Liver (tissue), 9 donors: ENCODE measurements around the gene IQCK. TPM values are rescaled to one million over a fixed set of nuclear protein-coding genes. Genes with fewer than 3 reads are reported as not detected.

Experiments used
- DNase-seq: peaks from one replicate; pipeline ENCODE4 v3.0.0-alpha.2; 2017; ENCODE audit warnings: low spot score
- H3K27ac ChIP-seq, 2 donors: one replicate each; pipeline ENCODE4 v1.7.0; 2013; ENCODE audit warnings: inconsistent platforms in 2 of 2, low read length in 2 of 2, control low read depth in 1 of 2, low read depth in 1 of 2, mild to moderate bottlenecking in 1 of 2
- H3K27me3 ChIP-seq, 4 donors: one replicate each; pipeline versions ENCODE4 v1.6.1 to v1.7.0; 2013; ENCODE audit warnings: low read length in 3 of 4, inconsistent platforms in 1 of 4, mild to moderate bottlenecking in 1 of 4, moderate library complexity in 1 of 4; ENCODE audit not compliant: control insufficient read depth in 4 of 4, insufficient read depth in 4 of 4
- H3K36me3 ChIP-seq, 4 donors: one replicate each; pipeline versions ENCODE4 v1.6.1 to v1.7.0; 2013; ENCODE audit warnings: low read length in 3 of 4, mild to moderate bottlenecking in 3 of 4, low read depth in 1 of 4, moderate library complexity in 1 of 4; ENCODE audit not compliant: control insufficient read depth in 4 of 4, insufficient read depth in 3 of 4
- H3K4me1 ChIP-seq, 4 donors: one replicate each; pipeline versions ENCODE4 v1.6.1 to v1.7.0; 2013; ENCODE audit warnings: low read length in 3 of 4, mild to moderate bottlenecking in 3 of 4, moderate library complexity in 1 of 4; ENCODE audit not compliant: control insufficient read depth in 4 of 4, insufficient read depth in 4 of 4
- H3K4me3 ChIP-seq, 3 donors: one replicate each; pipeline versions ENCODE4 v1.6.1 to v1.7.0; 2013; ENCODE audit warnings: low read length in 3 of 3, control low read depth in 1 of 3, low read depth in 1 of 3, mild to moderate bottlenecking in 1 of 3
- H3K9ac ChIP-seq, 2 donors: one replicate each; pipeline ENCODE4 v1.7.0; 2013; ENCODE audit warnings: low read length in 2 of 2, mild to moderate bottlenecking in 2 of 2, moderate library complexity in 2 of 2, control low read depth in 1 of 2, low read depth in 1 of 2
- H3K9me3 ChIP-seq, 4 donors: one replicate each; pipeline versions ENCODE4 v1.6.1 to v1.7.0; 2013; ENCODE audit warnings: low read length in 3 of 4; ENCODE audit not compliant: control insufficient read depth in 4 of 4
- FOXA1 ChIP-seq: IDR thresholded peaks from 2 replicates; pipeline ENCODE4 v1.6.1; 2016; ENCODE audit warnings: antibody characterized with exemption
- GABPA ChIP-seq, 2 donors: IDR thresholded peaks in 1 of 2; conservative IDR thresholded peaks in 1 of 2; 2 replicates each; pipeline ENCODE4 v1.6.1; 2016; ENCODE audit warnings: antibody characterized with exemption in 2 of 2, mild to moderate bottlenecking in 1 of 2, moderate library complexity in 1 of 2
- HNF4A ChIP-seq, 2 donors: conservative IDR thresholded peaks; 2 replicates each; pipeline ENCODE4 v1.6.1; 2016; ENCODE audit warnings: antibody characterized with exemption in 2 of 2, mild to moderate bottlenecking in 2 of 2
- HNF4G ChIP-seq: IDR thresholded peaks from 2 replicates; pipeline ENCODE4 v1.6.1; 2016; ENCODE audit warnings: antibody characterized with exemption
- JUND ChIP-seq, 2 donors: IDR thresholded peaks; 2 replicates each; pipeline ENCODE4 v1.6.1; 2016; ENCODE audit warnings: antibody characterized with exemption in 2 of 2
- NR2F2 ChIP-seq: IDR thresholded peaks from 2 replicates; pipeline ENCODE4 v1.6.1; 2016; ENCODE audit warnings: antibody characterized with exemption
- RAD21 ChIP-seq, 2 donors: IDR thresholded peaks; 2 replicates each; pipeline ENCODE4 v1.6.1; 2016; ENCODE audit warnings: antibody characterized with exemption in 2 of 2, mild to moderate bottlenecking in 2 of 2
- RXRA ChIP-seq, 2 donors: IDR thresholded peaks; 2 replicates each; pipeline ENCODE4 v1.6.1; 2017 to 2018; ENCODE audit warnings: antibody characterized with exemption in 2 of 2, mild to moderate bottlenecking in 1 of 2
- SP1 ChIP-seq: IDR thresholded peaks from 2 replicates; pipeline ENCODE4 v1.6.1; 2018; ENCODE audit warnings: antibody characterized with exemption, mild to moderate bottlenecking
- YY1 ChIP-seq: IDR thresholded peaks from 2 replicates; pipeline ENCODE4 v1.6.1; 2016; ENCODE audit warnings: antibody characterized with exemption, mild to moderate bottlenecking
- WGBS: extraction: QIAGEN DNeasy Blood & Tissue Kit; methylation state at CpG from one replicate; pipeline ENCODE4 v1.1.7; 2013; 5-methylcytosine and 5-hydroxymethylcytosine counted together
- polyA plus RNA-seq, 2 donors: library from polyadenylated mRNA; stranded (reverse) in 1 of 2; unstranded in 1 of 2; fragments of 200-250 nt in 1 of 2; fragments of >200 nt in 1 of 2; fragmentation: Nextera tagmentation in 1 of 2; extraction: Ambion mirVana in 1 of 2; gene quantifications; one replicate each; pipeline versions ENCODE4 v1.2.1 to v1.2.3, GENCODE V29; 2013 to 2015
- total RNA-seq, 2 donors: library from RNA; depleted of rRNA; stranded (reverse); fragments of >200 nt; gene quantifications; one replicate each; pipeline ENCODE4 v1.2.3, GENCODE V29; 2014
- TF ChIP-seq, protein P1 (sequence below): IDR thresholded peaks from 2 replicates; pipeline ENCODE4 v1.6.1; 2016; ENCODE audit warnings: antibody characterized with exemption, mild to moderate bottlenecking
- TF ChIP-seq, protein P2 (sequence below): fragments of 150-350 bp; IDR thresholded peaks from 2 replicates; pipeline ENCODE4 v1.5.1; 2017; ENCODE audit warnings: improper control_type of control experiment, low read depth, low read length; ENCODE audit not compliant: missing input control
- donor health status: healthy.
- donor health status: healthy.
- donor health status: healthy.
- donor health status: healthy.
- donor health status: healthy.

Gene IQCK
- total and polyA plus RNA-seq, 4 donors = 2.1 to 4.4 (median 2.9) TPM

DNA sequence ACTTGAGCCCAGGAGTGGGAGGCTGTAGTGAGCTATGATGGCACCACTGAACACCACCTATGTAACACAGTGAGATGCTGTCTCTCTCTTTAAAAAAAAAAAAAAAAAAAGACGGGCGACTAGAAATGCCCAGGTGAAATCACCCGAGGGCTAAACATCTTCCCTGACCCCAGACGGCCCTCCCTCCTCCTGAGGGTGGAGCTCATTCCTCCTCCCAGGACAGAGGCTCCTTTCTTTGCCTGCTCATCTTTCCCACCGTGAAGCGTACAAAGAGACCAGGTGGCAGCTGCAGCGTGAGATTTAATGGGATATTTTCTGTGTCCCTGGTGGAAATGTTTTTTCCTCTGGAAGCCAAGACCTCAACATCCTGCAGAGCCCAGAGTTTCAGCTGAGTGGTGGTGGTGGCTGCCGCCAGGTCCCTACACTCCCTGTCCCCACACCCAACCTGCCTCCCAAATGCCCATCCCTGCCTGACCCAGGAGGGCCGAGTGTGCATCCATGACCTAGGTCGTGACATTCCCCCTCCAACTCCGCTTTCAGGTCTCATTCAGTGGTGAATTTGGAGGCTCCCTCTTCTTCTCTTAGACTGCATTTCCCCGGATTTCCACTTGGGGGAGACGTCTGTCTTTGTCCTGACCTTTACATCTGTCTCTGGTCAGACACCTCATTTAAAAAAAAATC is 181.0 kb downstream of the IQCK start:
- H3K4me3 ChIP-seq = no peak overlapping the region
- no peaks in the 10 kb centered on the region for H3K27me3 ChIP-seq
- peak; percentile 45 for DNase-seq
- 13% methylated on average over 13 of the region's 13 CpGs for WGBS
- no peaks in the 10 kb centered on the region for H3K36me3 ChIP-seq
- no peak for TF ChIP-seq FOXA1
- TF ChIP-seq, protein P1, sequence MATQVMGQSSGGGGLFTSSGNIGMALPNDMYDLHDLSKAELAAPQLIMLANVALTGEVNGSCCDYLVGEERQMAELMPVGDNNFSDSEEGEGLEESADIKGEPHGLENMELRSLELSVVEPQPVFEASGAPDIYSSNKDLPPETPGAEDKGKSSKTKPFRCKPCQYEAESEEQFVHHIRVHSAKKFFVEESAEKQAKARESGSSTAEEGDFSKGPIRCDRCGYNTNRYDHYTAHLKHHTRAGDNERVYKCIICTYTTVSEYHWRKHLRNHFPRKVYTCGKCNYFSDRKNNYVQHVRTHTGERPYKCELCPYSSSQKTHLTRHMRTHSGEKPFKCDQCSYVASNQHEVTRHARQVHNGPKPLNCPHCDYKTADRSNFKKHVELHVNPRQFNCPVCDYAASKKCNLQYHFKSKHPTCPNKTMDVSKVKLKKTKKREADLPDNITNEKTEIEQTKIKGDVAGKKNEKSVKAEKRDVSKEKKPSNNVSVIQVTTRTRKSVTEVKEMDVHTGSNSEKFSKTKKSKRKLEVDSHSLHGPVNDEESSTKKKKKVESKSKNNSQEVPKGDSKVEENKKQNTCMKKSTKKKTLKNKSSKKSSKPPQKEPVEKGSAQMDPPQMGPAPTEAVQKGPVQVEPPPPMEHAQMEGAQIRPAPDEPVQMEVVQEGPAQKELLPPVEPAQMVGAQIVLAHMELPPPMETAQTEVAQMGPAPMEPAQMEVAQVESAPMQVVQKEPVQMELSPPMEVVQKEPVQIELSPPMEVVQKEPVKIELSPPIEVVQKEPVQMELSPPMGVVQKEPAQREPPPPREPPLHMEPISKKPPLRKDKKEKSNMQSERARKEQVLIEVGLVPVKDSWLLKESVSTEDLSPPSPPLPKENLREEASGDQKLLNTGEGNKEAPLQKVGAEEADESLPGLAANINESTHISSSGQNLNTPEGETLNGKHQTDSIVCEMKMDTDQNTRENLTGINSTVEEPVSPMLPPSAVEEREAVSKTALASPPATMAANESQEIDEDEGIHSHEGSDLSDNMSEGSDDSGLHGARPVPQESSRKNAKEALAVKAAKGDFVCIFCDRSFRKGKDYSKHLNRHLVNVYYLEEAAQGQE = no peak
- TF ChIP-seq, protein P2, sequence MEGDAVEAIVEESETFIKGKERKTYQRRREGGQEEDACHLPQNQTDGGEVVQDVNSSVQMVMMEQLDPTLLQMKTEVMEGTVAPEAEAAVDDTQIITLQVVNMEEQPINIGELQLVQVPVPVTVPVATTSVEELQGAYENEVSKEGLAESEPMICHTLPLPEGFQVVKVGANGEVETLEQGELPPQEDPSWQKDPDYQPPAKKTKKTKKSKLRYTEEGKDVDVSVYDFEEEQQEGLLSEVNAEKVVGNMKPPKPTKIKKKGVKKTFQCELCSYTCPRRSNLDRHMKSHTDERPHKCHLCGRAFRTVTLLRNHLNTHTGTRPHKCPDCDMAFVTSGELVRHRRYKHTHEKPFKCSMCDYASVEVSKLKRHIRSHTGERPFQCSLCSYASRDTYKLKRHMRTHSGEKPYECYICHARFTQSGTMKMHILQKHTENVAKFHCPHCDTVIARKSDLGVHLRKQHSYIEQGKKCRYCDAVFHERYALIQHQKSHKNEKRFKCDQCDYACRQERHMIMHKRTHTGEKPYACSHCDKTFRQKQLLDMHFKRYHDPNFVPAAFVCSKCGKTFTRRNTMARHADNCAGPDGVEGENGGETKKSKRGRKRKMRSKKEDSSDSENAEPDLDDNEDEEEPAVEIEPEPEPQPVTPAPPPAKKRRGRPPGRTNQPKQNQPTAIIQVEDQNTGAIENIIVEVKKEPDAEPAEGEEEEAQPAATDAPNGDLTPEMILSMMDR = peak; percentile 67
- no peak for TF ChIP-seq HNF4G
- TF ChIP-seq NR2F2 = no peak
- no peak for TF ChIP-seq JUND (IDR thresholded peaks at IDR 0.05)
- no peak for TF ChIP-seq RXRA (IDR thresholded peaks at IDR 0.05)
- peak; percentile 73 to 80 for TF ChIP-seq RAD21 (IDR thresholded peaks at IDR 0.05)
- no peak for TF ChIP-seq HNF4A (conservative IDR thresholded peaks at IDR 0.05)
- H3K27ac ChIP-seq = no peak overlapping the region
- no peaks in the 10 kb centered on the region for H3K9me3 ChIP-seq
- H3K4me1 ChIP-seq = peaks cover 0 to 3% (median 0%) of the 10 kb centered on the region in 4 donors
- no peak overlapping the region for H3K9ac ChIP-seq

DNA sequence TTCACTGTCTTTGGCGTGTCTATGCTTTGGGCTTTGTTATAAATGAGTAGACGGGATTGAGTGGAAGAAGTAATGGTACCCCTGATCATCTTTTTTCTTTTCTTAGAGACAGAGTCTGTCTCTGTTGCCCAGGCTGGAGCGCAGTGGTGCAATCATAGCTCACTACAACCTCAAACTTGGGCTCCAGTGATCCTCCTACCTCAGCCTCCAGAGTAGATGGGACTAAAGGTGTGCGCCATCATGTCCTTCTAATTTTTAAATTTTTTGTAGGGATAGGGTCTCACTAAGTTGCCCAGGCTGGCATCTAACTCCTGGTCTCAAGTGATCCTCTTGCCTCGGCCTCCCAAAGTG is 181.5 kb downstream of the IQCK start:
- Histone ChIP-seq H3K27ac (no peak overlapping the region), H3K9me3 (no peaks in the 10 kb centered on the region), H3K36me3 (no peaks in the 10 kb centered on the region), H3K27me3 (no peaks in the 10 kb centered on the region), H3K9ac (no peak overlapping the region), H3K4me1 (peaks cover 0 to 3% (median 0%) of the 10 kb centered on the region in 4 donors), H3K4me3 (no peak overlapping the region)
- TF ChIP-seq NR2F2 = no peak
- no peak for TF ChIP-seq JUND (IDR thresholded peaks at IDR 0.05)
- no peak for TF ChIP-seq FOXA1
- no peak for TF ChIP-seq SP1
- no peak for TF ChIP-seq HNF4A (conservative IDR thresholded peaks at IDR 0.05)
- TF ChIP-seq RAD21 (IDR thresholded peaks at IDR 0.05) = no peak
- no peak for TF ChIP-seq RXRA (IDR thresholded peaks at IDR 0.05)
- TF ChIP-seq GABPA (IDR thresholded peaks at IDR 0.05 in 1 of 2, conservative IDR thresholded peaks at IDR 0.05 in 1 of 2) = no peak
- TF ChIP-seq HNF4G = no peak
- no peak for TF ChIP-seq YY1
- TF ChIP-seq, protein P1 = no peak
- 54% methylated on average over 5 of the region's 5 CpGs for WGBS
- no peak for DNase-seq
